Brain microvascular endothelial cell (primary cell): Measurements from ENCODE around the gene GNAS-AS1.
A peak's percentile ranks its signal among the peaks of the same experiment; 100 is the strongest.

ENCODE experiments used
- DNase-seq: peaks from one replicate; pipeline ENCODE4 v3.0.0-alpha.2; 2020
- H3K27ac ChIP-seq: fragments of 250-450 bp; sonication (Bioruptor Pico); 2 replicates; pipeline ENCODE4 v1.5.1; 2020; ENCODE audit warnings: mild to moderate bottlenecking, moderate library complexity
- H3K27me3 ChIP-seq: fragments of 250-450 bp; sonication (Bioruptor Pico); replicated peaks from 2 replicates; pipeline ENCODE4 v1.5.1; 2020; ENCODE audit warnings: mild to moderate bottlenecking
- H3K36me3 ChIP-seq: fragments of 250-450 bp; sonication (Bioruptor Pico); replicated peaks from 2 replicates; pipeline ENCODE4 v1.5.1; 2020; ENCODE audit warnings: mild to moderate bottlenecking
- H3K4me3 ChIP-seq: 2 replicates; pipeline ENCODE4 v1.5.1; 2011; ENCODE audit warnings: low read depth, mild to moderate bottlenecking, control low read depth, low read length, moderate library complexity
- in situ Hi-C: cut with HindIII; loops from 2 replicates; pipeline ENCODE4 v1.10.0; 2017; ENCODE audit warnings: low sequenced_read_pairs, low pct_ligation_motif_present
- TF ChIP-seq, protein P1 (sequence below): IDR thresholded peaks from 2 replicates; pipeline ENCODE4 v1.5.1; 2011; ENCODE audit warnings: low read depth, mild to moderate bottlenecking, moderate library complexity, low read length, control low read depth, inconsistent platforms; ENCODE audit errors: missing control alignments

Gene GNAS-AS1

DNA sequence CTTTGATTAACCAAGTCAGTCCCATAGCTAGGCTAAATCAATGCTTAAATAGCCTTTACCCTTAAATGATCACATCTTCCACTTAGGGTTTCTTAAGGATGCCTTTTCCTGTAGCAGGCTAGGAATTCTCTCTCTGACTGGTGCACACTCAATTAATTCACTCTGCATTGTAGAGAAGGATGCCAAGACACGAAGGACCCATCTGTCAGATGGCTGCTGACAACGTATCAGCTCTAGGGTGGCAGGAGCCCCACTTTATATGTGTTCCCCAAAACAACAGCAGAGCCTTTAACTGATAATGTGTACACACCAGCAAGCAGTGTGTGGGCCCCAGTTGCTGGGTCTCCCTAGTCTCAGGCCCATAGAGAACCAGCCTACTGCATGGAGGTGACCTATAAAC is 15.1 kb upstream of the GNAS-AS1 start:
- H3K36me3 ChIP-seq, result no peaks in the 10 kb centered on the region
- no peak overlapping the region for H3K27ac ChIP-seq
- no peak overlapping the region for H3K4me3 ChIP-seq
- TF ChIP-seq, protein P1, sequence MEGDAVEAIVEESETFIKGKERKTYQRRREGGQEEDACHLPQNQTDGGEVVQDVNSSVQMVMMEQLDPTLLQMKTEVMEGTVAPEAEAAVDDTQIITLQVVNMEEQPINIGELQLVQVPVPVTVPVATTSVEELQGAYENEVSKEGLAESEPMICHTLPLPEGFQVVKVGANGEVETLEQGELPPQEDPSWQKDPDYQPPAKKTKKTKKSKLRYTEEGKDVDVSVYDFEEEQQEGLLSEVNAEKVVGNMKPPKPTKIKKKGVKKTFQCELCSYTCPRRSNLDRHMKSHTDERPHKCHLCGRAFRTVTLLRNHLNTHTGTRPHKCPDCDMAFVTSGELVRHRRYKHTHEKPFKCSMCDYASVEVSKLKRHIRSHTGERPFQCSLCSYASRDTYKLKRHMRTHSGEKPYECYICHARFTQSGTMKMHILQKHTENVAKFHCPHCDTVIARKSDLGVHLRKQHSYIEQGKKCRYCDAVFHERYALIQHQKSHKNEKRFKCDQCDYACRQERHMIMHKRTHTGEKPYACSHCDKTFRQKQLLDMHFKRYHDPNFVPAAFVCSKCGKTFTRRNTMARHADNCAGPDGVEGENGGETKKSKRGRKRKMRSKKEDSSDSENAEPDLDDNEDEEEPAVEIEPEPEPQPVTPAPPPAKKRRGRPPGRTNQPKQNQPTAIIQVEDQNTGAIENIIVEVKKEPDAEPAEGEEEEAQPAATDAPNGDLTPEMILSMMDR, result no peak
- DNase-seq, result no peak
- H3K27me3 ChIP-seq, result no peaks in the 10 kb centered on the region
- in situ Hi-C loops, result loop anchor here (25.0 kb wide), 1 partner anchor 346 kb away; no protein-coding TSS in a partner anchor

DNA sequence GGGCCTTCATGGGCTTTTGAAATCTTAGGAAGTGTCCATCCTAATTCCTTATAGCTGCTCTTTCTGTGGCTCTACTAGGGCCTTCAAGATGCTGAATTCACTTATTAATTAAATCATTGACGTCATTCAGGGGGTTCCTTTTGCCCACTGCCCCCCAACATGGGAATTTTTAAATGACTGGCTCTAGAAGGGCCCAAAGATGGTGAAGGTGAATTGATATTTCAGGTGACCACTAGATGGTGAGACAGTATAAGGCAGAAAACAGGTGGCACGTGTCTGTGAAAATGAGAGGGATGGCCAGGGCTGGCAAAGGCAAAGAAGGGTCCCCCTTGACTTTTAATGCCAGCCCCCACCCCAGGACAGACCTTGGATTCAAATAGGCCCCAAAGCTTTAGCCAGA is 13.6 kb upstream of the GNAS-AS1 start:
- Histone ChIP-seq H3K4me3 (no peak overlapping the region), H3K27ac (no peak overlapping the region), H3K36me3 (no peaks in the 10 kb centered on the region), H3K27me3 (no peaks in the 10 kb centered on the region)
- TF ChIP-seq, protein P1, result peak; percentile 10
- in situ Hi-C loops, result loop anchor here (25.0 kb wide), 1 partner anchor 348 kb away; no protein-coding TSS in a partner anchor
- no peak for DNase-seq

DNA sequence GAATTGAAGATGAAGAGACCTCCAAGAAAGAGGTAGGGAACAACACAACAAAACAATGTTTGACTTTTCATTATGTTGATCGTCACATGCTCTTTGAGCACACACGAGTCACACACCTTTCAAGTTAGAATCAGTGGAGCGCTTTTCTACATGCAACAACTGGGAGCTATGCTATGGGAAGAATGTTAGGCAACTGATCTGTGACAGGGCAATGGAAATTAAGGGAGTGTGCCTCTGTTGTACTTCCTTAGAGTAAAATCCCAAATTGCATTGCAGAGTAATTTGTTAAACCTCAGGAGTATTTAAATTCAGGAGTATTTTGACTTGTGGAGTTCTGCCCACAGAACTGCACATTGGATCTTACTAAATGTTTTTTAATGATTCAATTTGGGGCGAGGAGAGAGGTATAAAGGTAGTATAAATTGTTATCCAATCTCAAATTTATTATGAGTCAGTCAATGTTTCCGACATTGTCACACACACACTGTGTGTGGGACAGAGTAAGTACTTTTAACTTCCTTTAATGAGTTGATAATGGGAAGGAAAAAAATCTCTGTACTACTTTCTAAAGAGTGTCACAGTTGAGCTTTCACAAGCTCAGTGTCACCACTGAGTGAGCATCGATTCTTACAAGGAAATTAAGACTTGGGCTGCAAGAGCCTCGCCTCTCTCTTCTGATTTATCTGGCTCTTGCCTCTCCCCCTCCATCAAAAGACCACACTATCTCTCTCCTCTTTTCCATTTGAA is 12.5 kb upstream of the GNAS-AS1 start:
- Histone ChIP-seq H3K36me3 (no peaks in the 10 kb centered on the region), H3K4me3 (no peak overlapping the region), H3K27me3 (peaks cover 4% of the 10 kb centered on the region), H3K27ac (no peak overlapping the region)
- in situ Hi-C loops, result loop anchor here (25.0 kb wide), 1 partner anchor 349 kb away; no protein-coding TSS in a partner anchor
- TF ChIP-seq, protein P1, result no peak
- DNase-seq, result no peak

DNA sequence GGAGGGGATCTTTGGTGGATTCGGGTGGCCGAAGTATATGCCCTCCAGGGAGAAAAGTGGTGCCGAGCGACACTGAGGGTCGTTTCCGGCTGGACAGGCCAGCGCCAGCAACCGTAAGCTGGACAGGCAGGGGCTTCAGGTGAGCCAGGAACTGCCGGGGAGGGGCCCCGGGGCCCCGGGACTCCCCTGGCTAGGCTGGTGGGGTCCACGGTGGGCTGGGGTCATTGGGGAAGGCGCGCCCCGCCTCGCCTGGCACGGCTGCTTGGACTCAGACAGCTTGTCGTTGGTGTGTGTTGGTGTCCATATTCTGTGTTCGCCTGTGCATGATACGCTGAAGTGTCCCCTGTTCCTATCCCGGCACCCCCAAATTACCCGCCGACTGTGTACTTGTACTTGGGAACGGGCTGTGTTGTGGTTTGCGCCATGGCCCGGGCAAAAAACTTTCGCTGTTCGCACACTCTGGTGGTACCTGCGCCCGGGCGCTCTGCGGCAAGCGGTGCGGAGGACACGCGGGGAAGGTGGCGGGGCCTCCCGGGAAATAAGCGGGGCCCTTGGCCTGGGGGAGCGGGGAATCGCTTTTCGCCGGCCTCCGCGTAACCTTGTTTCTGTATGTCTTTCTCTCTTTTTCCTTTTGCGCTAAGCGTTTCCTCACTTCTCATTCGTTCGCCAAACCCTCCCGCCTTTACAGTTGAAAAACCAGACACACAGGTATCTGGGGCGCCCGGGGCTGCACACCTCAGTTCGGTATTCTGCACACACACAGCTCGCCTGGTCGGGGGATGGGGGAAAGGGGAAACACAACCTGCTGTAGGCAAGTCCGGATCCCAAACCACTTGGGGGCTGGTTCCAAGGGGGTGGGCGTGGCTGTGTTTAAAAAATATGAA is 5.0 kb upstream of the GNAS-AS1 start:
- TF ChIP-seq, protein P1, result no peak
- in situ Hi-C loops, result loop anchor here (25.0 kb wide), 1 partner anchor 357 kb away; no protein-coding TSS in a partner anchor
- Histone ChIP-seq H3K36me3 (no peaks in the 10 kb centered on the region), H3K27me3 (peaks cover 37% of the 10 kb centered on the region), H3K4me3 (no peak overlapping the region), H3K27ac (no peak overlapping the region)
- DNase-seq, result no peak

DNA sequence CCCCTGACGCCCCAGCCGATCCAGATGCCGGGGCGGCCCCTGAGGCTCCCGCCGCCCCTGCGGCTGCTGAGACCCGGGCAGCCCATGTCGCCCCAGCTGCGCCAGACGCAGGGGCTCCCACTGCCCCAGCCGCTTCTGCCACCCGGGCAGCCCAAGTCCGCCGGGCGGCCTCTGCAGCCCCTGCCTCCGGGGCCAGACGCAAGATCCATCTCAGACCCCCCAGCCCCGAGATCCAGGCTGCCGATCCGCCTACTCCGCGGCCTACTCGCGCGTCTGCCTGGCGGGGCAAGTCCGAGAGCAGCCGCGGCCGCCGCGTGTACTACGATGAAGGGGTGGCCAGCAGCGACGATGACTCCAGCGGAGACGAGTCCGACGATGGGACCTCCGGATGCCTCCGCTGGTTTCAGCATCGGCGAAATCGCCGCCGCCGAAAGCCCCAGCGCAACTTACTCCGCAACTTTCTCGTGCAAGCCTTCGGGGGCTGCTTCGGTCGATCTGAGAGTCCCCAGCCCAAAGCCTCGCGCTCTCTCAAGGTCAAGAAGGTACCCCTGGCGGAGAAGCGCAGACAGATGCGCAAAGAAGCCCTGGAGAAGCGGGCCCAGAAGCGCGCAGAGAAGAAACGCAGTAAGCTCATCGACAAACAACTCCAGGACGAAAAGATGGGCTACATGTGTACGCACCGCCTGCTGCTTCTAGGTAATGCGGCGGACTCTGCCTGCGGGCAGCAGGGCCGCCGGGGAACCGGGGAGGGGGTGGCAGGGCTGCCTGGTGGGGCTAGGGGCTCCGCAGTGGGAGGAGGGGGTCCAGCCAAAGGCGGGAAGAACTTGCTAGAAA is 4.2 kb upstream of the GNAS-AS1 start:
- in situ Hi-C loops, result loop anchor here (25.0 kb wide), 1 partner anchor 357 kb away; no protein-coding TSS in a partner anchor
- Histone ChIP-seq H3K27me3 (peaks cover 37% of the 10 kb centered on the region), H3K36me3 (no peaks in the 10 kb centered on the region), H3K4me3 (peak overlapping the region; percentile 20), H3K27ac (no peak overlapping the region)
- TF ChIP-seq, protein P1, result no peak
- no peak for DNase-seq
